WTC11 (cell line): ENCODE results near the gene PTPRU. TPM values are rescaled to one million over a fixed set of nuclear protein-coding genes. Genes with fewer than 3 reads are reported as not detected.
A peak's percentile ranks its signal among the peaks of the same experiment; 100 is the strongest.

ENCODE experiments used
- ATAC-seq: fragments of 200-7000 bp; cut with Tn5 transposase; 2 replicates; pipeline ENCODE4 v1.10.0; 2021; ENCODE audit warnings: mild to moderate bottlenecking, moderate library complexity
- CTCF ChIA-PET: fragments of 300-600 bp; sonication (Branson Sonifier 250); formaldehyde crosslinking; loops from one replicate; lab custom pipeline; 2021; ENCODE audit warnings: antibody characterized with exemption; lab: Charles Lee
- POLR2A ChIA-PET: fragments of 350-600 bp; sonication (Branson Sonifier 250); formaldehyde crosslinking; loops from one replicate; lab custom pipeline; 2021; ENCODE audit warnings: antibody characterized with exemption; lab: Charles Lee
- DNase-seq: peaks from one replicate; pipeline ENCODE4 v3.0.0; 2021; ENCODE audit warnings: low spot score
- H3K27ac Mint-ChIP-seq: 2 replicates; pipeline ENCODE4 v1.8.0; 2021; ENCODE audit warnings: mixed read lengths
- H3K27me3 Mint-ChIP-seq: 2 replicates; pipeline ENCODE4 v1.8.0; 2021; ENCODE audit warnings: low read depth, mild to moderate bottlenecking, moderate library complexity, mixed read lengths
- H3K36me3 Mint-ChIP-seq: 2 replicates; pipeline ENCODE4 v1.8.0; 2021; ENCODE audit warnings: mixed read lengths
- H3K4me1 Mint-ChIP-seq: 2 replicates; pipeline ENCODE4 v1.8.0; 2022; ENCODE audit warnings: mixed read lengths
- H3K4me3 Mint-ChIP-seq: 2 replicates; pipeline ENCODE4 v1.8.0; 2021; ENCODE audit warnings: mild to moderate bottlenecking, moderate library complexity, mixed read lengths
- H3K9me3 Mint-ChIP-seq: 2 replicates; pipeline ENCODE4 v1.8.0; 2021; ENCODE audit warnings: mixed read lengths
- ESRRA ChIP-seq: sonication (generic); formaldehyde crosslinking; IDR thresholded peaks from 2 replicates; pipeline ENCODE4 v1.8.1; 2022; ENCODE audit warnings: mild to moderate bottlenecking, missing genetic modification reagents, borderline replicate concordance
- FOXJ3 ChIP-seq: sonication (generic); formaldehyde crosslinking; IDR thresholded peaks from 2 replicates; pipeline ENCODE4 v1.9.0; 2021; ENCODE audit warnings: missing genetic modification reagents, mild to moderate bottlenecking, borderline replicate concordance
- FOXP1 ChIP-seq: sonication (generic); formaldehyde crosslinking; IDR thresholded peaks from 2 replicates; pipeline ENCODE4 v1.8.0; 2022; ENCODE audit warnings: missing genetic modification reagents, mild to moderate bottlenecking, moderate library complexity, borderline replicate concordance
- NR3C1 ChIP-seq: sonication (generic); formaldehyde crosslinking; conservative IDR thresholded peaks from 2 replicates; pipeline ENCODE4 v1.8.1; 2023; ENCODE audit warnings: low read depth, mild to moderate bottlenecking, missing genetic modification reagents
- SMAD4 ChIP-seq: sonication (generic); formaldehyde crosslinking; IDR thresholded peaks from 2 replicates; pipeline ENCODE4 v1.8.0; 2022; ENCODE audit warnings: mild to moderate bottlenecking, missing genetic modification reagents
- SP1 ChIP-seq: sonication (generic); formaldehyde crosslinking; conservative IDR thresholded peaks from 2 replicates; pipeline ENCODE4 v1.8.1; 2022; ENCODE audit warnings: missing genetic modification reagents
- ZNF121 ChIP-seq: sonication (generic); formaldehyde crosslinking; IDR thresholded peaks from 2 replicates; pipeline ENCODE4 v1.8.0; 2023; ENCODE audit warnings: missing genetic modification reagents
- total RNA-seq: library from RNA; stranded (reverse); gene quantifications from 3 replicates; pipeline ENCODE4 v1.2.3, GENCODE V29; 2021
- TF ChIP-seq, protein P1 (sequence below): sonication (generic); formaldehyde crosslinking; IDR thresholded peaks from 2 replicates; pipeline ENCODE4 v1.8.1; 2023; ENCODE audit warnings: mild to moderate bottlenecking, missing genetic modification reagents, borderline replicate concordance
- TF ChIP-seq, protein P2 (sequence below): fragments of 250-450 bp; sonication (Bioruptor Pico); IDR thresholded peaks from 2 replicates; pipeline ENCODE4 v1.9.0; 2021; ENCODE audit warnings: mild to moderate bottlenecking, borderline replicate concordance
- TF ChIP-seq, protein P3 (sequence below): sonication (generic); formaldehyde crosslinking; IDR thresholded peaks from 2 replicates; pipeline ENCODE4 v1.8.1; 2022; ENCODE audit warnings: low read depth, missing genetic modification reagents, borderline replicate concordance
- TF ChIP-seq, protein P4 (sequence below): fragments of 250-450 bp; sonication (Bioruptor Pico); IDR thresholded peaks from 2 replicates; pipeline ENCODE4 v1.9.0; 2021; ENCODE audit warnings: mild to moderate bottlenecking
- TF ChIP-seq, protein P5 (sequence below): sonication (generic); formaldehyde crosslinking; IDR thresholded peaks from 2 replicates; pipeline ENCODE4 v1.8.0; 2022; ENCODE audit warnings: missing genetic modification reagents

PTPRU gene
- total RNA-seq, 1 experiment from 2014 or later, result 75.4 TPM

DNA sequence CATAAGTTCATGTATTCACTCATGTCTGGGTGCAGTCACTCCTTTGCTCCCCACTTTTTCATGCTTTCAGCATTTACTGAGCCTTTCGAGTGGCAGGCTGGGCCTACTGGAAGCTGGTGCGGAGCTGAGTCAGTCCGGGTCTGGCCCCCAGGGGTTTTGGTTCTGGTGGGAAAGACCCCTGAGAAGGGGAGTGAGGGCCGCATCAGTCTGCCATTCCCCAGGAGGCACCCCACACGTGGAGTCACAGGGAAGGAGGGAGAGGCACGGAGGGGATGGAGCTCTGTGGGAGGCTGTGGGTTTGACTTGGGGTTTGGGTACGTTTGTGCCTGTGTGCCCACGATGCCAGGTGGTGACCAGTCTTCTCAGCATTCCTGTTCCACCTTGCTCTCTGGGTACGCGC, 87.9 kb downstream of the PTPRU start (continued):
- TF ChIP-seq, protein P1, sequence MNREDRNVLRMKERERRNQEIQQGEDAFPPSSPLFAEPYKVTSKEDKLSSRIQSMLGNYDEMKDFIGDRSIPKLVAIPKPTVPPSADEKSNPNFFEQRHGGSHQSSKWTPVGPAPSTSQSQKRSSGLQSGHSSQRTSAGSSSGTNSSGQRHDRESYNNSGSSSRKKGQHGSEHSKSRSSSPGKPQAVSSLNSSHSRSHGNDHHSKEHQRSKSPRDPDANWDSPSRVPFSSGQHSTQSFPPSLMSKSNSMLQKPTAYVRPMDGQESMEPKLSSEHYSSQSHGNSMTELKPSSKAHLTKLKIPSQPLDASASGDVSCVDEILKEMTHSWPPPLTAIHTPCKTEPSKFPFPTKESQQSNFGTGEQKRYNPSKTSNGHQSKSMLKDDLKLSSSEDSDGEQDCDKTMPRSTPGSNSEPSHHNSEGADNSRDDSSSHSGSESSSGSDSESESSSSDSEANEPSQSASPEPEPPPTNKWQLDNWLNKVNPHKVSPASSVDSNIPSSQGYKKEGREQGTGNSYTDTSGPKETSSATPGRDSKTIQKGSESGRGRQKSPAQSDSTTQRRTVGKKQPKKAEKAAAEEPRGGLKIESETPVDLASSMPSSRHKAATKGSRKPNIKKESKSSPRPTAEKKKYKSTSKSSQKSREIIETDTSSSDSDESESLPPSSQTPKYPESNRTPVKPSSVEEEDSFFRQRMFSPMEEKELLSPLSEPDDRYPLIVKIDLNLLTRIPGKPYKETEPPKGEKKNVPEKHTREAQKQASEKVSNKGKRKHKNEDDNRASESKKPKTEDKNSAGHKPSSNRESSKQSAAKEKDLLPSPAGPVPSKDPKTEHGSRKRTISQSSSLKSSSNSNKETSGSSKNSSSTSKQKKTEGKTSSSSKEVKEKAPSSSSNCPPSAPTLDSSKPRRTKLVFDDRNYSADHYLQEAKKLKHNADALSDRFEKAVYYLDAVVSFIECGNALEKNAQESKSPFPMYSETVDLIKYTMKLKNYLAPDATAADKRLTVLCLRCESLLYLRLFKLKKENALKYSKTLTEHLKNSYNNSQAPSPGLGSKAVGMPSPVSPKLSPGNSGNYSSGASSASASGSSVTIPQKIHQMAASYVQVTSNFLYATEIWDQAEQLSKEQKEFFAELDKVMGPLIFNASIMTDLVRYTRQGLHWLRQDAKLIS, result no peak
- TF ChIP-seq FOXP1 (CRISPR knock-in tag) (no peak), NR3C1 (CRISPR knock-in tag) (no peak), SMAD4 (no peak), SP1 (no peak)
- TF ChIP-seq, all 79 proteins: peak for 0

DNA sequence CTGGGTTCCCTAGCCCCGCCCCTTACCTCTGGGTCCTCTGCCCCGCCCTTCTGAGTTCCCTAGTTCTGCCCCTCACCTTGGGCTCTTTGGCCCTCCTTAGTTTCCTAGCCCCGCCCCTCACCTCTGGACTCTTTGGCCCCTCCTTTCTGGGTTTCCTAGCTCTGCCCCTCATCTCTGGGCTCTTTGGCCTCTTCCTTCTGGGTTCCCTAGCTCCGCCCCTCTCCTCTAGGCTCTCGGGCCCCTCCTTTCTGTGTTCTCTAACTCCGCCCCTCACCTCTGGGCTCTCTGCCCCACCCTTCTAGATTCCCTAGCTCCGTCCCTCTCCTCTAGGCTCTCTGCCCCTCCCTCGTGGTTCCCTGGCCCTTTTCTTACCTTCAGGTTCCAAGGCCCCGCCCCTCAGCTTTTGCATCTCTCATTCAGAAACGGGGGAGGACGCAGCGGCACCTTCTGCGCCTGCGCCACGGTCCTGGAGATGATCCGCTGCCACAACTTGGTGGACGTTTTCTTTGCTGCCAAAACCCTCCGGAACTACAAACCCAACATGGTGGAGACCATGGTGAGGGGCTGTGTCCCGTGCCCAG, 88.5 kb downstream of the PTPRU start:
- peak; percentile 97 for ATAC-seq

DNA sequence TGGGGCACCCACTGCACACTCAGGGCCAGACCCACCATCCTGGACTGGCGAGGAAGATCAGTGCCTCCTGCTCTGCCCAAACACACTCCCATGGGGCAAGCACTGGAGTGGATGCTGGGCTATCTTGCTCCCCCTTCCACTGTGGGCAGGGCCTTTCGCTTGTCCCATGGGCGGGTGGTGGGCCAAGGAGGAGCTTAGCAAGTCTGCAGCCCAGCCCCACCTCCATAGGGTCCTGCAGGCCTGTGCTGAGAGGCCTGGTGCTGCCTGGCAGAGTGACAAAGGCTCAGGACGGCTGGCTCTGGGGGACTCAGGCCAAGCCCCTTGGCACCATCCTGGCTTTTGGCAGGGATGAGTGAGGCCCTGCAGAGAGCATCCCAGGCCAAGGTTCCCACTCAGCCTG, 89.4 kb downstream of the PTPRU start:
- H3K4me3 Mint-ChIP-seq, result peak overlapping the region; percentile 64
- H3K4me1 Mint-ChIP-seq, result peaks cover 17% of the 10 kb centered on the region
- H3K9me3 Mint-ChIP-seq, result no peaks in the 10 kb centered on the region
- H3K27me3 Mint-ChIP-seq, result no peaks in the 10 kb centered on the region
- DNase-seq (peak; percentile 41), ATAC-seq (no peak)
- H3K27ac Mint-ChIP-seq, result peak overlapping the region; percentile 36
- H3K36me3 Mint-ChIP-seq, result no peaks in the 10 kb centered on the region
- POLR2A ChIA-PET, result no interaction called here
- CTCF ChIA-PET, result interaction anchor here (1.1 to 2.9 kb wide), 5 partner anchors 14 to 204 kb away, joined by 3 to 16 read pairs (median 5); partner anchors contain the start of gene PTPRU
- no peak for TF ChIP-seq SMAD4
- TF ChIP-seq, protein P2, sequence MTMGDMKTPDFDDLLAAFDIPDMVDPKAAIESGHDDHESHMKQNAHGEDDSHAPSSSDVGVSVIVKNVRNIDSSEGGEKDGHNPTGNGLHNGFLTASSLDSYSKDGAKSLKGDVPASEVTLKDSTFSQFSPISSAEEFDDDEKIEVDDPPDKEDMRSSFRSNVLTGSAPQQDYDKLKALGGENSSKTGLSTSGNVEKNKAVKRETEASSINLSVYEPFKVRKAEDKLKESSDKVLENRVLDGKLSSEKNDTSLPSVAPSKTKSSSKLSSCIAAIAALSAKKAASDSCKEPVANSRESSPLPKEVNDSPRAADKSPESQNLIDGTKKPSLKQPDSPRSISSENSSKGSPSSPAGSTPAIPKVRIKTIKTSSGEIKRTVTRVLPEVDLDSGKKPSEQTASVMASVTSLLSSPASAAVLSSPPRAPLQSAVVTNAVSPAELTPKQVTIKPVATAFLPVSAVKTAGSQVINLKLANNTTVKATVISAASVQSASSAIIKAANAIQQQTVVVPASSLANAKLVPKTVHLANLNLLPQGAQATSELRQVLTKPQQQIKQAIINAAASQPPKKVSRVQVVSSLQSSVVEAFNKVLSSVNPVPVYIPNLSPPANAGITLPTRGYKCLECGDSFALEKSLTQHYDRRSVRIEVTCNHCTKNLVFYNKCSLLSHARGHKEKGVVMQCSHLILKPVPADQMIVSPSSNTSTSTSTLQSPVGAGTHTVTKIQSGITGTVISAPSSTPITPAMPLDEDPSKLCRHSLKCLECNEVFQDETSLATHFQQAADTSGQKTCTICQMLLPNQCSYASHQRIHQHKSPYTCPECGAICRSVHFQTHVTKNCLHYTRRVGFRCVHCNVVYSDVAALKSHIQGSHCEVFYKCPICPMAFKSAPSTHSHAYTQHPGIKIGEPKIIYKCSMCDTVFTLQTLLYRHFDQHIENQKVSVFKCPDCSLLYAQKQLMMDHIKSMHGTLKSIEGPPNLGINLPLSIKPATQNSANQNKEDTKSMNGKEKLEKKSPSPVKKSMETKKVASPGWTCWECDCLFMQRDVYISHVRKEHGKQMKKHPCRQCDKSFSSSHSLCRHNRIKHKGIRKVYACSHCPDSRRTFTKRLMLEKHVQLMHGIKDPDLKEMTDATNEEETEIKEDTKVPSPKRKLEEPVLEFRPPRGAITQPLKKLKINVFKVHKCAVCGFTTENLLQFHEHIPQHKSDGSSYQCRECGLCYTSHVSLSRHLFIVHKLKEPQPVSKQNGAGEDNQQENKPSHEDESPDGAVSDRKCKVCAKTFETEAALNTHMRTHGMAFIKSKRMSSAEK, result no peak
- TF ChIP-seq, protein P3, sequence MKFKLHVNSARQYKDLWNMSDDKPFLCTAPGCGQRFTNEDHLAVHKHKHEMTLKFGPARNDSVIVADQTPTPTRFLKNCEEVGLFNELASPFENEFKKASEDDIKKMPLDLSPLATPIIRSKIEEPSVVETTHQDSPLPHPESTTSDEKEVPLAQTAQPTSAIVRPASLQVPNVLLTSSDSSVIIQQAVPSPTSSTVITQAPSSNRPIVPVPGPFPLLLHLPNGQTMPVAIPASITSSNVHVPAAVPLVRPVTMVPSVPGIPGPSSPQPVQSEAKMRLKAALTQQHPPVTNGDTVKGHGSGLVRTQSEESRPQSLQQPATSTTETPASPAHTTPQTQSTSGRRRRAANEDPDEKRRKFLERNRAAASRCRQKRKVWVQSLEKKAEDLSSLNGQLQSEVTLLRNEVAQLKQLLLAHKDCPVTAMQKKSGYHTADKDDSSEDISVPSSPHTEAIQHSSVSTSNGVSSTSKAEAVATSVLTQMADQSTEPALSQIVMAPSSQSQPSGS (CRISPR knock-in tag), result no peak

More for the DNA sequence above, 88.5 kb downstream of the PTPRU start:
- Mint-ChIP-seq H3K4me1 (peaks cover 17% of the 10 kb centered on the region), H3K27me3 (no peaks in the 10 kb centered on the region), H3K36me3 (no peaks in the 10 kb centered on the region), H3K9me3 (no peaks in the 10 kb centered on the region), H3K4me3 (peak overlapping the region; percentile 64), H3K27ac (peak overlapping the region; percentile 36; the same call in 1 of the 2 replicates)
- DNase-seq, result peak; percentile 99
- ChIA-PET CTCF (interaction anchor here (0.5 to 2.9 kb wide), 15 partner anchors 13 to 884 kb away, joined by 3 to 16 read pairs (median 6); partner anchors contain the start of gene PTPRU), POLR2A (interaction anchor here (0.6 to 0.9 kb wide), 4 partner anchors 41 to 1265 kb away, joined by 4 to 6 read pairs (median 4); no protein-coding TSS in a partner anchor)
- no peak for TF ChIP-seq ZNF121 (CRISPR knock-in tag)
- TF ChIP-seq, protein P4, sequence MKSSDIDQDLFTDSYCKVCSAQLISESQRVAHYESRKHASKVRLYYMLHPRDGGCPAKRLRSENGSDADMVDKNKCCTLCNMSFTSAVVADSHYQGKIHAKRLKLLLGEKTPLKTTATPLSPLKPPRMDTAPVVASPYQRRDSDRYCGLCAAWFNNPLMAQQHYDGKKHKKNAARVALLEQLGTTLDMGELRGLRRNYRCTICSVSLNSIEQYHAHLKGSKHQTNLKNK (CRISPR knock-in tag), result no peak
- no peak for TF ChIP-seq ESRRA (CRISPR knock-in tag)
- peak; percentile 46; the same call in 1 of the 2 replicates for TF ChIP-seq SP1
- TF ChIP-seq, protein P5, sequence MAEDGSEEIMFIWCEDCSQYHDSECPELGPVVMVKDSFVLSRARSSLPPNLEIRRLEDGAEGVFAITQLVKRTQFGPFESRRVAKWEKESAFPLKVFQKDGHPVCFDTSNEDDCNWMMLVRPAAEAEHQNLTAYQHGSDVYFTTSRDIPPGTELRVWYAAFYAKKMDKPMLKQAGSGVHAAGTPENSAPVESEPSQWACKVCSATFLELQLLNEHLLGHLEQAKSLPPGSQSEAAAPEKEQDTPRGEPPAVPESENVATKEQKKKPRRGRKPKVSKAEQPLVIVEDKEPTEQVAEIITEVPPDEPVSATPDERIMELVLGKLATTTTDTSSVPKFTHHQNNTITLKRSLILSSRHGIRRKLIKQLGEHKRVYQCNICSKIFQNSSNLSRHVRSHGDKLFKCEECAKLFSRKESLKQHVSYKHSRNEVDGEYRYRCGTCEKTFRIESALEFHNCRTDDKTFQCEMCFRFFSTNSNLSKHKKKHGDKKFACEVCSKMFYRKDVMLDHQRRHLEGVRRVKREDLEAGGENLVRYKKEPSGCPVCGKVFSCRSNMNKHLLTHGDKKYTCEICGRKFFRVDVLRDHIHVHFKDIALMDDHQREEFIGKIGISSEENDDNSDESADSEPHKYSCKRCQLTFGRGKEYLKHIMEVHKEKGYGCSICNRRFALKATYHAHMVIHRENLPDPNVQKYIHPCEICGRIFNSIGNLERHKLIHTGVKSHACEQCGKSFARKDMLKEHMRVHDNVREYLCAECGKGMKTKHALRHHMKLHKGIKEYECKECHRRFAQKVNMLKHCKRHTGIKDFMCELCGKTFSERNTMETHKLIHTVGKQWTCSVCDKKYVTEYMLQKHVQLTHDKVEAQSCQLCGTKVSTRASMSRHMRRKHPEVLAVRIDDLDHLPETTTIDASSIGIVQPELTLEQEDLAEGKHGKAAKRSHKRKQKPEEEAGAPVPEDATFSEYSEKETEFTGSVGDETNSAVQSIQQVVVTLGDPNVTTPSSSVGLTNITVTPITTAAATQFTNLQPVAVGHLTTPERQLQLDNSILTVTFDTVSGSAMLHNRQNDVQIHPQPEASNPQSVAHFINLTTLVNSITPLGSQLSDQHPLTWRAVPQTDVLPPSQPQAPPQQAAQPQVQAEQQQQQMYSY (CRISPR knock-in tag), result no peak
- TF ChIP-seq, protein P3 (CRISPR knock-in tag), result no peak
- TF ChIP-seq FOXJ3 (CRISPR knock-in tag), result no peak
